IPS DF 6.9 (cell line): ENCODE results near the gene SART3.
"Not testable (repeated sequence)": the region's sequence is repeated elsewhere in the genome, so short reads cannot be mapped to it uniquely, and the experiment has no call there.

ENCODE experiments used
- DNase-seq: peaks from one replicate; pipeline ENCODE4 v3.0.0-alpha.2; 2013; ENCODE audit warnings: low read depth, low spot score
- H3K27ac ChIP-seq: one replicate; pipeline ENCODE4 v1.5.1; 2013; ENCODE audit warnings: low read length, control low read depth
- H3K27me3 ChIP-seq: 2 replicates; pipeline ENCODE4 v1.6.1; 2013; ENCODE audit warnings: mild to moderate bottlenecking, low read length; ENCODE audit not compliant: control insufficient read depth, insufficient read depth
- H3K36me3 ChIP-seq: 2 replicates; pipeline ENCODE4 v1.6.1; 2013; ENCODE audit warnings: low read length; ENCODE audit not compliant: control insufficient read depth, insufficient read depth
- H3K4me1 ChIP-seq: 2 replicates; pipeline ENCODE4 v1.6.1; 2013; ENCODE audit warnings: low read length; ENCODE audit not compliant: control insufficient read depth, insufficient read depth
- H3K4me3 ChIP-seq: 2 replicates; pipeline ENCODE4 v1.5.1; 2013; ENCODE audit warnings: mild to moderate bottlenecking, low read length
- H3K9me3 ChIP-seq: 2 replicates; pipeline ENCODE4 v1.6.1; 2013; ENCODE audit warnings: low read length, inconsistent platforms; ENCODE audit not compliant: control insufficient read depth, insufficient read depth
- WGBS: extraction: QIAGEN DNeasy Blood & Tissue Kit; methylation state at CpG from one replicate; pipeline ENCODE4 v1.1.7; 2013; ENCODE audit warnings: mixed read lengths, missing lambda C conversion rate; ENCODE audit not compliant: insufficient read length, insufficient coverage; 5-methylcytosine and 5-hydroxymethylcytosine counted together

Gene SART3

DNA sequence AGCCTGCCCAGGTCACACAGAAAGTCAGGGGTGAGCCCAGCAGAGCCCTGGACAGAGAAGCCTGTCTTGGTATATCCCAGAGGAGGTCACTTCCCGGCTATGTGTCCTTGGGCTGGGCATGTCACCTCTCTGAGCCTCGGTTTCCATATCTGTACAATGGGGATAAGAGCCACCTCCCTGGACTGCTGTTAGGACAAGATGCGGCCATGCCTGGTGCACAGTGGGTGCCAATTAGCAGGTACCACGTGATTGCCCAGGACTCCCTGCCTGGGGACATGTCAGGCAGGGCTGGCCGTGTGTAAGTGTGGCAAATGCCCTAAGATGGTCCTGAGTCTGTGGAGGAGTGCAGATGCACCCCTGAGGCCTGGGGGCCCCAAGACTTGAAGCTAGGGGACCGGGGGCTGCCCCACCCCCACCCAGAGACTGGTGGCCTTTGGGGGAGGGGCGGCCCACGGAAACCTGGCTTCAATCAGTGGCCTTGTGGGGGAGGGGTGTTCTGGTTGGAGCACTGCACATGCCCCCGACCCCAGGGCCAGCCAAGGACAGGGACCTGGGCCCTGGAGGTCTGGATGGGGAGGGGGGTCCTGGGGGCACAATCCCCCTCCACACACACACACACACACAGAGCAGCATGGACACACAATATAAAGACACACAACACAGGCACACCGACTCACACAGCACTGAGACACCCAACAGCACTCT, 36.0 kb upstream of the SART3 start:
- no peak overlapping the region for H3K4me3 ChIP-seq
- WGBS = no CpG with 5 or more reads among the region's 10 CpGs
- DNase-seq = no peak
- H3K4me1 ChIP-seq = no peaks in the 10 kb centered on the region; the same call in 1 of the 2 replicates
- no peaks in the 10 kb centered on the region for H3K9me3 ChIP-seq
- no peaks in the 10 kb centered on the region for H3K36me3 ChIP-seq
- H3K27ac ChIP-seq = no peak overlapping the region
- no peaks in the 10 kb centered on the region for H3K27me3 ChIP-seq

GRCh38 chr12:108595711-108596647, 35.0 kb upstream of the SART3 start:
- DNase-seq = no peak
- no peaks in the 10 kb centered on the region for H3K27me3 ChIP-seq
- no peak overlapping the region for H3K27ac ChIP-seq
- no peaks in the 10 kb centered on the region for H3K36me3 ChIP-seq
- H3K9me3 ChIP-seq = no peaks in the 10 kb centered on the region
- WGBS = no CpG with 5 or more reads among the region's 17 CpGs
- H3K4me3 ChIP-seq = no peak overlapping the region
- H3K4me1 ChIP-seq = no peaks in the 10 kb centered on the region; the same call in 1 of the 2 replicates

- Histone ChIP-seq H3K27ac (no peak overlapping the region), H3K36me3 (no peaks in the 10 kb centered on the region), H3K27me3 (no peaks in the 10 kb centered on the region), H3K9me3 (no peaks in the 10 kb centered on the region), H3K4me3 (no peak overlapping the region), H3K4me1 (no peaks in the 10 kb centered on the region; the same call in 1 of the 2 replicates)
- 100% methylated on average over 4 of the region's 7 CpGs for WGBS
- no peak for DNase-seq
These were observed 34.2 kb upstream of the SART3 start for GRCh38 chr12:108594960-108595710.

GRCh38 chr12:108594323-108594903, 33.4 kb upstream of the SART3 start:
- Histone ChIP-seq H3K27me3 (no peaks in the 10 kb centered on the region), H3K4me3 (no peak overlapping the region), H3K9me3 (no peaks in the 10 kb centered on the region), H3K4me1 (peaks cover under 1% of the 10 kb centered on the region), H3K36me3 (no peaks in the 10 kb centered on the region), H3K27ac (no peak overlapping the region)
- DNase-seq = no peak
- no CpG with 5 or more reads among the region's 10 CpGs for WGBS

GRCh38 chr12:108592033-108592909, 31.3 kb upstream of the SART3 start:
- DNase-seq = no peak
- WGBS = no CpG with 5 or more reads among the region's 25 CpGs
- Histone ChIP-seq H3K27ac (no peak overlapping the region), H3K36me3 (no peaks in the 10 kb centered on the region), H3K9me3 (no peaks in the 10 kb centered on the region), H3K4me1 (peaks cover 3% of the 10 kb centered on the region), H3K27me3 (no peaks in the 10 kb centered on the region), H3K4me3 (no peak overlapping the region)

DNA sequence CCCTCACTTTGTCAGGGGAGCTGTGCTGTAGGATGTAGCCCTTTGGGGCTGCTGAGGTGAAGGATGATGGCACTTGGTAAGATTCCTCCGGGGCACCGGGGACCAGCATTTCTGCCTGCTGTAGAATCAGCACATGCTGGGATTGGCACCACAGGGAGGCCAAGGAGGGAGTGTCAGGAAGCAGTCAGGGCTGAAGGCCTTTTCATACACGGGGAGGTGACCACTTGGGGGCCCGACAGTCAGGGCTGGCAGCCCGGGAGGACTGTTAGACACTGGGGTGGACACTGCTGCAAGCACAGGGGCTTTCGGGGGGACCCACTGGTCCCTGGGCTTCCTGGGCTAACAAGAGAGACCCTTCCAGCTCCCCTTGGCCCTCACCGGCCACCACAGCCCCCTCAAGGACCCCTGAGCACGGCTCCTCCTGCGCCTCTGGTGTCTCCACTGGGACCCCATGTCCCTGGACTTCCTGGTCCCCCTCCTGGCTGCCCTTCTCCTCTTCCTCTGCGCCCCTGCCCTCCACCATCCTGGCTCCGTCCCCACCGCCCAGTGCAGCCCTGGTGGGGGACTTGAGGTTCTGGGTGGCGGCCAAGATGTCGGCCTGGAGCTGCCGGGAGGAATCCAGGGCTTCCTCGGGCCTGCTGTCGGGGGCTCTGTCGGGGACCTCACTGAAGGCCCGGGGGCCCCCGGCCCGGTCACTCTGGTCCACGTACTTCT, 30.5 kb upstream of the SART3 start:
- Histone ChIP-seq H3K4me3 (no peak overlapping the region), H3K27ac (no peak overlapping the region), H3K27me3 (no peaks in the 10 kb centered on the region), H3K36me3 (no peaks in the 10 kb centered on the region), H3K4me1 (peaks cover 3% of the 10 kb centered on the region), H3K9me3 (no peaks in the 10 kb centered on the region)
- no CpG with 5 or more reads among the region's 22 CpGs for WGBS
- no peak for DNase-seq

DNA sequence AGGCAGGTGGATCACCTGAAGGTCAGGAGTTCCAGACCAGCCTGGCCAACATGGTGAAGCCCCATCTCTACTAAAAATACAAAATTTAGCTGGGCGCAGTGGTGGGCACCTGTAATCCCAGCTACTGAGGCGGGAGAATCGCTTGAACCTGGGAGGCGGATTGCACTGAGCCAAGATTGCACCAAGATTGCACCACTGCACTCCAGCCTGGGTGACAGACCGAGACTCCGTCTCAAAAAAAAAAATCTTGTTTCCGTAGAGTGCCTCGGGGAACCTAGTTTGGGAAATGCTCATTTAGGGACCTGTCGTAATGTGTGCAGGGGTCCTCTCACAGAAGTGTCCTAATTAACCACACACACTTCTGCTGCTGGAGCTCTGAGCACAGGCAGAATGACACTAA, 29.5 kb upstream of the SART3 start:
- not testable (repeated sequence) for H3K4me1 ChIP-seq, H3K27me3 ChIP-seq, H3K9me3 ChIP-seq, H3K27ac ChIP-seq, DNase-seq, H3K4me3 ChIP-seq, H3K36me3 ChIP-seq
- no CpG with 5 or more reads among the region's 9 CpGs for WGBS

- Histone ChIP-seq H3K36me3 (no peaks in the 10 kb centered on the region), H3K4me1 (peaks cover 3% of the 10 kb centered on the region), H3K9me3 (no peaks in the 10 kb centered on the region), H3K4me3 (no peak overlapping the region), H3K27ac (no peak overlapping the region), H3K27me3 (no peaks in the 10 kb centered on the region)
- no peak for DNase-seq
- no CpG with 5 or more reads among the region's 7 CpGs for WGBS
These were observed 28.9 kb upstream of the SART3 start for GRCh38 chr12:108589840-108590229.
